Measurements from ENCODE around the gene SORCS2. TPM values are rescaled to one million over a fixed set of nuclear protein-coding genes. Genes with fewer than 3 reads are reported as not detected.

The SORCS2 gene
- total RNA-seq, 2 donors from 2014 or later = 1.0 to 4.4 TPM

GRCh38 chr4:7672601-7673000 lies 480.3 kb downstream of the SORCS2 start:
- no peak overlapping the region for H3K27ac ChIP-seq
- no peaks in the 10 kb centered on the region for H3K36me3 ChIP-seq
- no peak overlapping the region for H3K4me3 ChIP-seq
- WGBS = 74% methylated on average over 4 of the region's 4 CpGs
- DNase-seq (ENCODE audit: low spot score) = no peak
- H3K4me1 ChIP-seq (replicated peaks) = no peaks in the 10 kb centered on the region
- H3K9me3 ChIP-seq = no peaks in the 10 kb centered on the region
- TF ChIP-seq POLR2A (IDR thresholded peaks at IDR 0.05) (no peak), CTCF (IDR thresholded peaks at IDR 0.05) (no peak), POLR2AphosphoS5 (IDR thresholded peaks at IDR 0.05) (no peak)
- H3K27me3 ChIP-seq (replicated peaks; ENCODE audit: insufficient read depth) = no peaks in the 10 kb centered on the region
- intact Hi-C loops (cut with DNase I) = no loop called here

- 89% methylated on average over 9 of the region's 9 CpGs for WGBS
- Histone ChIP-seq H3K4me1 (replicated peaks) (no peaks in the 10 kb centered on the region), H3K27me3 (replicated peaks; ENCODE audit: insufficient read depth) (no peaks in the 10 kb centered on the region), H3K36me3 (no peaks in the 10 kb centered on the region), H3K9me3 (no peaks in the 10 kb centered on the region), H3K4me3 (no peak overlapping the region), H3K27ac (no peak overlapping the region)
- TF ChIP-seq POLR2A (IDR thresholded peaks at IDR 0.05) (no peak), CTCF (IDR thresholded peaks at IDR 0.05) (no peak), POLR2AphosphoS5 (IDR thresholded peaks at IDR 0.05) (no peak)
- no peak for DNase-seq (ENCODE audit: low spot score)
- intact Hi-C loops (cut with DNase I) = no loop called here
These were observed 480.8 kb downstream of the SORCS2 start for GRCh38 chr4:7673121-7673520.

- no peak for DNase-seq (ENCODE audit: low spot score)
- TF ChIP-seq CTCF (IDR thresholded peaks at IDR 0.05) (no peak), POLR2AphosphoS5 (IDR thresholded peaks at IDR 0.05) (no peak), POLR2A (IDR thresholded peaks at IDR 0.05) (no peak)
- intact Hi-C loops (cut with DNase I) = no loop called here
- Histone ChIP-seq H3K4me3 (no peak overlapping the region), H3K36me3 (no peaks in the 10 kb centered on the region), H3K4me1 (replicated peaks) (no peaks in the 10 kb centered on the region), H3K9me3 (no peaks in the 10 kb centered on the region), H3K27ac (no peak overlapping the region), H3K27me3 (replicated peaks; ENCODE audit: insufficient read depth) (no peaks in the 10 kb centered on the region)
- WGBS = 72% methylated on average over 7 of the region's 7 CpGs
These were observed 482.4 kb downstream of the SORCS2 start for GRCh38 chr4:7674706-7675105.

- Histone ChIP-seq H3K27ac (no peak overlapping the region), H3K4me3 (no peak overlapping the region), H3K36me3 (no peaks in the 10 kb centered on the region), H3K4me1 (replicated peaks) (no peaks in the 10 kb centered on the region), H3K27me3 (replicated peaks; ENCODE audit: insufficient read depth) (no peaks in the 10 kb centered on the region), H3K9me3 (no peaks in the 10 kb centered on the region)
- intact Hi-C loops (cut with DNase I) = no loop called here
- TF ChIP-seq POLR2AphosphoS5 (IDR thresholded peaks at IDR 0.05) (no peak), CTCF (IDR thresholded peaks at IDR 0.05) (no peak), POLR2A (IDR thresholded peaks at IDR 0.05) (no peak)
- no peak for DNase-seq (ENCODE audit: low spot score)
- 98% methylated on average over 6 of the region's 6 CpGs for WGBS
These were observed 482.8 kb downstream of the SORCS2 start for GRCh38 chr4:7675136-7675535.

- no peak for DNase-seq (ENCODE audit: low spot score)
- 87% methylated on average over 28 of the region's 28 CpGs for WGBS
- Histone ChIP-seq H3K4me1 (replicated peaks) (no peaks in the 10 kb centered on the region), H3K27me3 (replicated peaks; ENCODE audit: insufficient read depth) (no peaks in the 10 kb centered on the region), H3K36me3 (no peaks in the 10 kb centered on the region), H3K27ac (no peak overlapping the region), H3K9me3 (no peaks in the 10 kb centered on the region), H3K4me3 (no peak overlapping the region)
- no peak for TF ChIP-seq CTCF (IDR thresholded peaks at IDR 0.05)
- TF ChIP-seq POLR2A (IDR thresholded peaks at IDR 0.05) = no peak
- TF ChIP-seq POLR2AphosphoS5 (IDR thresholded peaks at IDR 0.05) = no peak
- intact Hi-C loops (cut with DNase I) = no loop called here
These were observed 483.4 kb downstream of the SORCS2 start for GRCh38 chr4:7675612-7676320.

All from prostate gland (tissue), 2 donors.